Transverse colon (tissue), 4 donors: ENCODE measurements around the gene ATF6B. TPM values are rescaled to one million over a fixed set of nuclear protein-coding genes. Genes with fewer than 3 reads are reported as not detected.

ENCODE experiments used
- DNase-seq: peaks from one replicate; pipeline ENCODE4 v3.0.0-alpha.2; 2019
- H3K27ac ChIP-seq, 4 donors: fragments of 200-600 bp; sonication (generic); 2 replicates each; pipeline ENCODE4 v1.5.1; 2016 to 2018; ENCODE audit warnings: inconsistent platforms in 4 of 4
- H3K27me3 ChIP-seq: fragments of 200-600 bp; sonication (generic); 2 replicates; pipeline ENCODE4 v1.5.1; 2017; ENCODE audit warnings: inconsistent platforms
- H3K36me3 ChIP-seq, 4 donors: fragments of 200-600 bp; sonication (generic); 2 replicates each; pipeline ENCODE4 v1.5.1; 2017 to 2019; ENCODE audit warnings: inconsistent platforms in 4 of 4
- H3K4me1 ChIP-seq, 4 donors: fragments of 200-600 bp; sonication (generic); 2 replicates each; pipeline ENCODE4 v1.5.1; 2017 to 2020; ENCODE audit warnings: inconsistent platforms in 4 of 4
- H3K4me3 ChIP-seq, 4 donors: fragments of 200-600 bp; sonication (generic); 1 replicate in 1 of 4; 2 replicates in 3 of 4; pipeline versions ENCODE4 v1.5.1 to v1.6.1; 2017 to 2019; ENCODE audit warnings: inconsistent platforms in 4 of 4
- H3K9me3 ChIP-seq, 2 donors: fragments of 200-600 bp; sonication (generic); 2 replicates each; pipeline ENCODE4 v1.5.1; 2017 to 2019; ENCODE audit warnings: inconsistent platforms in 2 of 2
- CTCF ChIP-seq, 5 experiments: fragments of 200-600 bp in 3 of 5; fragments of 450-650 bp in 2 of 5; sonication (generic) in 3 of 5; IDR thresholded peaks; 1 replicate in 2 of 5; 2 replicates in 3 of 5; pipeline ENCODE4 v1.5.1; 2016 to 2017; ENCODE audit warnings: antibody characterized with exemption in 5 of 5, inconsistent platforms in 3 of 5, mild to moderate bottlenecking in 2 of 5, moderate library complexity in 1 of 5
- EP300 ChIP-seq: sonication (generic); formaldehyde crosslinking; IDR thresholded peaks from one replicate; pipeline ENCODE4 v1.6.1; 2017; ENCODE audit warnings: antibody characterized with exemption, low read depth
- POLR2A ChIP-seq: fragments of 450-650 bp; IDR thresholded peaks from one replicate; pipeline ENCODE4 v1.6.1; 2016; ENCODE audit warnings: antibody characterized with exemption, mild to moderate bottlenecking, moderate library complexity
- POLR2AphosphoS5 ChIP-seq, 3 donors: sonication (generic); formaldehyde crosslinking; IDR thresholded peaks; one replicate each; pipeline ENCODE4 v1.6.1; 2016; ENCODE audit warnings: antibody characterized with exemption in 3 of 3
- WGBS, 2 donors: methylation state at CpG; one replicate each; pipeline ENCODE4 v1.1.5; 2018; ENCODE audit warnings: low coverage in 1 of 2; 5-methylcytosine and 5-hydroxymethylcytosine counted together
- in situ Hi-C, 4 donors: fragments of 200-750 bp; cut with MboI; loops; one replicate each; pipeline versions ENCODE4 v1.15.0 to v1.15.1; 2017; ENCODE audit warnings: low sequenced_read_pairs in 3 of 4, low pct_ligation_motif_present in 1 of 4, low pct_unique_long_range_greater_than_20kb in 1 of 4
- intact Hi-C: fragments of 100-400 bp; cut with DNase I; formaldehyde crosslinking; loops from one replicate; pipeline ENCODE4 v1.15.1; 2023; ENCODE audit warnings: low total_unique reads
- total RNA-seq, 4 donors: library from RNA; depleted of rRNA; stranded (reverse); fragments of >200 nt; gene quantifications; one replicate each; pipeline ENCODE4 v1.1.0, GENCODE V29; 2016

Gene ATF6B
- total RNA-seq, 4 donors from 2014 or later, result 59.0 to 139 (median 98.5) TPM

- Histone ChIP-seq H3K9me3 (no peaks in the 10 kb centered on the region), H3K36me3 (no peaks in the 10 kb centered on the region), H3K27me3 (no peaks in the 10 kb centered on the region), H3K27ac (peak overlapping the region; percentile 50 to 78 (median 67)), H3K4me3 (no peak overlapping the region), H3K4me1 (peaks cover 16 to 53% (median 31%) of the 10 kb centered on the region in 4 donors)
- intact Hi-C loops (no loop called here), in situ Hi-C loops (no loop called here)
- 41% methylated on average over 7 of the region's 7 CpGs; no CpG with 5 or more reads in 1 of the 2 donors for WGBS, 2 donors
- no peak for DNase-seq
- TF ChIP-seq CTCF (IDR thresholded peaks at IDR 0.05), result no peak
- no peak for TF ChIP-seq POLR2AphosphoS5 (IDR thresholded peaks at IDR 0.05)
- TF ChIP-seq EP300, result no peak
- no peak for TF ChIP-seq POLR2A
Measured at GRCh38 chr6:32110632-32111031, 17.4 kb downstream of the ATF6B start.

DNA sequence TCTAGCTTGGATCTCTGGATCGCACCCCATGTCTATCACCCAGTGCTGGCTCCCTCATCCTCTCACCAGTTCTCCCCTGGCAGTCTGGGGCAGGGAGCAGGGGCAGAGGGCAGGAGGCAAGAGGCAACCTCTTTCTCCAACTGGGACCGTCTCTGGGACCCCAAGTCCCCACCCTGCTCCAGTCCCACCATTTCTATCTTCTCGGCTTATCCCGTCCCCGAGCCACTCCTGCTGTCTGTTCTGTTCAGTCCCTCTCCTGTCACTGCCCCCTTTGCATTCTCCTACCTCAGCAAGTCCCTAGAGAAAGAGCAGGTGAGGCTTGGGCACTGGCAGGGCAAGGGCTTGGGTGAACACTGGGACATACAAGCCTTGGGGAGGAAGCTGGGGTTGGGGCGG is 18.3 kb downstream of the ATF6B start:
- in situ Hi-C loops, result no loop called here
- Histone ChIP-seq H3K36me3 (no peaks in the 10 kb centered on the region), H3K4me1 (peaks cover 16 to 53% (median 31%) of the 10 kb centered on the region in 4 donors), H3K27ac (peak overlapping the region; percentile 28 to 78 (median 62)), H3K9me3 (no peaks in the 10 kb centered on the region), H3K27me3 (no peaks in the 10 kb centered on the region), H3K4me3 (no peak overlapping the region)
- 69% methylated on average over 6 of the region's 6 CpGs; no CpG with 5 or more reads in 1 of the 2 donors for WGBS, 2 donors
- intact Hi-C loops, result no loop called here
- TF ChIP-seq EP300, result no peak
- TF ChIP-seq POLR2A, result no peak
- no peak for TF ChIP-seq POLR2AphosphoS5 (IDR thresholded peaks at IDR 0.05)
- TF ChIP-seq CTCF (IDR thresholded peaks at IDR 0.05), result no peak
- no peak for DNase-seq

GRCh38 chr6:32109114-32109764 is 18.8 kb downstream of the ATF6B start, which contains the start of gene TNXB:
TNXB (minus strand) TSS chr6:32109338; CDS start chr6:32098198, 11,140 bp downstream.
- peak within 1 kb of the TSS in 3 of 4 donors; percentile 3 to 38 (median 23) for H3K4me3 ChIP-seq
- no peaks in the 10 kb centered on the region for H3K9me3 ChIP-seq
- in situ Hi-C loops, result no loop called here
- H3K36me3 ChIP-seq, result no peaks in the 10 kb centered on the region
- H3K27me3 ChIP-seq, result peaks cover 2% of the 10 kb centered on the region
- WGBS, 2 donors, result 10 to 15% methylated on average over 2 to 12 of the region's 12 CpGs
- H3K27ac ChIP-seq, result peak within 1 kb of the TSS; percentile 74 to 78 (median 74)
- peak; percentile 35 for DNase-seq
- peaks cover 16 to 50% (median 30%) of the 10 kb centered on the region in 4 donors for H3K4me1 ChIP-seq
- intact Hi-C loops, result no loop called here
- TF ChIP-seq CTCF (IDR thresholded peaks at IDR 0.05) (no peak), POLR2AphosphoS5 (IDR thresholded peaks at IDR 0.05) (peak; percentile 58 to 83 (median 61)), POLR2A (peak; percentile 50)

DNA sequence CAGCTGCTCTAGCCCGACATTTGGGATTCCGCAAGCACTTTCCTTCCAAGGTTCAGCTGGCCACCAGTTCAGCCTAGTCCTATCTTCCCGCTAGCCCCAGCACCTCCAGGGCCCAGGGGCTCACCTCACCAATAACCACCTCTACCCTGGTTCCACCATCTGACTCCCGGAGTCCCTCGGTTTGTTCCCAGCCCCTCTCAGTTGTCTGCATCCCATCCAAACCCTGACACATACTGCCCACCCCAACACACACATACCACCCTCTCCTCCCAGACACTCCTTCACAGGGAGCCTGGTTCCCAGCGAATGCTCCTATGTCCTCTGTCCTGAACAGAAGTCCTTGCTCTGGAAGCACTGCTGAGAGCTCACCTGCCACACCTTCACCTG is 19.3 kb downstream of the ATF6B start:
- 0 to 50% methylated on average over 1 to 6 of the region's 6 CpGs for WGBS, 2 donors
- in situ Hi-C loops, result no loop called here
- Histone ChIP-seq H3K4me1 (peaks cover 16 to 45% (median 28%) of the 10 kb centered on the region in 4 donors), H3K9me3 (no peaks in the 10 kb centered on the region), H3K27ac (peak overlapping the region; percentile 74 to 78 (median 74)), H3K4me3 (peak overlapping the region in 3 of 4 donors; percentile 3 to 38 (median 23)), H3K36me3 (no peaks in the 10 kb centered on the region), H3K27me3 (peaks cover 3% of the 10 kb centered on the region)
- intact Hi-C loops, result no loop called here
- no peak for DNase-seq
- no peak for TF ChIP-seq CTCF (IDR thresholded peaks at IDR 0.05)
- TF ChIP-seq POLR2A, result no peak
- no peak for TF ChIP-seq EP300
- TF ChIP-seq POLR2AphosphoS5 (IDR thresholded peaks at IDR 0.05), result no peak
